HG03575 (cell line): Measurements from ENCODE around the gene MAGIX.
"Not testable (repeated sequence)": the region's sequence is repeated elsewhere in the genome, so short reads cannot be mapped to it uniquely, and the experiment has no call there.

ENCODE experiments used
- ATAC-seq: cut with Tn5 transposase; IDR thresholded peaks from one replicate; pipeline ENCODE4 v1.9.1; 2021; ENCODE audit not compliant: unreplicated experiment, insufficient number of reproducible peaks, low FRiP score; ENCODE audit errors: extremely low read depth

MAGIX gene

GRCh38 chrX:49155900-49156837, 6.4 kb upstream of the MAGIX start:
- no peak for ATAC-seq

- no peak for ATAC-seq
Observed at GRCh38 chrX:49157194-49157593, 5.4 kb upstream of the MAGIX start.

GRCh38 chrX:49160908-49161307, 1.6 kb upstream of the MAGIX start:
- no peak for ATAC-seq

- ATAC-seq = no peak
Observed at GRCh38 chrX:49161632-49162031, 926 bp upstream of the MAGIX start.

- ATAC-seq = no peak
Observed at GRCh38 chrX:49163555-49164419, 1.2 kb downstream of the MAGIX start.

- no peak for ATAC-seq
Observed at GRCh38 chrX:49164589-49165360, 2.2 kb downstream of the MAGIX start.

GRCh38 chrX:49165901-49166881, 3.6 kb downstream of the MAGIX start:
- no peak for ATAC-seq

GRCh38 chrX:49166914-49167739, 4.6 kb downstream of the MAGIX start:
- ATAC-seq = no peak

- ATAC-seq = no peak
Observed at GRCh38 chrX:49167740-49168108, 5.2 kb downstream of the MAGIX start.

- ATAC-seq = no peak
Observed at GRCh38 chrX:49171752-49172279, 9.3 kb downstream of the MAGIX start, which contains the start of gene PLP2. TSS of gene PLP2 (plus strand) at chrX:49171898. CDS start at chrX:49172001, 103 bp downstream.

- ATAC-seq = no peak
Observed at GRCh38 chrX:49172280-49172780, 9.8 kb downstream of the MAGIX start.

GRCh38 chrX:49173544-49173943, 11.0 kb downstream of the MAGIX start:
- ATAC-seq = not testable (repeated sequence)

GRCh38 chrX:49174723-49175122, 12.2 kb downstream of the MAGIX start:
- no peak for ATAC-seq

GRCh38 chrX:49175435-49176274, 13.1 kb downstream of the MAGIX start:
- ATAC-seq = no peak

- ATAC-seq = no peak
Observed at GRCh38 chrX:49176421-49177326, 14.1 kb downstream of the MAGIX start.
